Inflammatory macrophage (primary cell): ENCODE measurements around the gene OR11A1.

Experiments
- DNase-seq, 2 donors: peaks; one replicate each; pipeline ENCODE4 v3.0.0-alpha.2; 2020 to 2022

Gene OR11A1

DNA sequence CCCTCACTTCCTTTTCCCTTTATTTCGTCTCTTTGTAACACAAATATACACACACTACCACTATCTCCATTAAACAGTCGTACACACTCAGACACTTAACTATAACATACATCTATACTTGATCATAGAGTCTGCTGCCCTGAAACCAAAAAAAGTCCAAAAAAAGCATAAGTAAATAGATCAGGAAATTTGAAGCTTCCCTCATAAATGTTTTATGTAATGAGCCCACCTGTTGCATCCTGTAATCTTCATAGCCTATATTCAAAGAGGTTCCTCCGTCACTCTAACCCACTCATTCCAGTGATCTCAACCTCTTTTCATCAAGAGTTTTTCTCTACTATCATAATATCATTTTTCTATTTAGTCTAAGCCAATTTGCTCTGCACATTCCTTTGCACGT lies 68.3 kb downstream of the OR11A1 start:
- DNase-seq, result no peak

- DNase-seq, result no peak
These were observed 80.9 kb downstream of the OR11A1 start for GRCh38 chr6:29376003-29376402.
